DND-41 (cell line): ENCODE data around the gene TNIK.

Experiments
- EZH2 ChIP-seq: IDR thresholded peaks from 3 replicates; pipeline ENCODE4 v1.6.1; 2012; ENCODE audit warnings: borderline replicate concordance, low read depth, mild to moderate bottlenecking, moderate library complexity, low read length, inconsistent platforms; ENCODE audit not compliant: severe bottlenecking
- TF ChIP-seq, protein P1 (sequence below): IDR thresholded peaks from 2 replicates; pipeline ENCODE4 v1.5.1; 2012; ENCODE audit warnings: borderline replicate concordance, low read length, moderate library complexity, mild to moderate bottlenecking; ENCODE audit not compliant: poor library complexity, severe bottlenecking; ENCODE audit errors: extremely low read depth

DNA sequence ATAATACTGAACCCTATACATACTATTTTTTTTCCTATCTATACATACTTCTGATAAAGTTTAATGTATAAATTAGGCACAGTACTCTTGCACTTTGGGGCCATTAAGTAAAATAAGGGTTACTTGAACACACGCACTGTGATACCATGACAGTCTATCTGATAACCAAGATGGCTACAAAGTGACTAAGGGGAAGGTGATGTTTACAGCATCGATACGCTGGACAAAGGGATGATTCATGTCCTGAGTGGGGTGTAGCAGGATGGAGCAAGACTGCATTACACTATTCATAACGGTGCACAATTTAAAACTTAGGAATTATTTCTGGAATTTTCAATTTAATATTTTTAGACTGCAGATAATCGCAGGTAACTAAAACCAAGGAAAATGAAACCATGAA, 403.7 kb downstream of the TNIK start:
- TF ChIP-seq, protein P1, sequence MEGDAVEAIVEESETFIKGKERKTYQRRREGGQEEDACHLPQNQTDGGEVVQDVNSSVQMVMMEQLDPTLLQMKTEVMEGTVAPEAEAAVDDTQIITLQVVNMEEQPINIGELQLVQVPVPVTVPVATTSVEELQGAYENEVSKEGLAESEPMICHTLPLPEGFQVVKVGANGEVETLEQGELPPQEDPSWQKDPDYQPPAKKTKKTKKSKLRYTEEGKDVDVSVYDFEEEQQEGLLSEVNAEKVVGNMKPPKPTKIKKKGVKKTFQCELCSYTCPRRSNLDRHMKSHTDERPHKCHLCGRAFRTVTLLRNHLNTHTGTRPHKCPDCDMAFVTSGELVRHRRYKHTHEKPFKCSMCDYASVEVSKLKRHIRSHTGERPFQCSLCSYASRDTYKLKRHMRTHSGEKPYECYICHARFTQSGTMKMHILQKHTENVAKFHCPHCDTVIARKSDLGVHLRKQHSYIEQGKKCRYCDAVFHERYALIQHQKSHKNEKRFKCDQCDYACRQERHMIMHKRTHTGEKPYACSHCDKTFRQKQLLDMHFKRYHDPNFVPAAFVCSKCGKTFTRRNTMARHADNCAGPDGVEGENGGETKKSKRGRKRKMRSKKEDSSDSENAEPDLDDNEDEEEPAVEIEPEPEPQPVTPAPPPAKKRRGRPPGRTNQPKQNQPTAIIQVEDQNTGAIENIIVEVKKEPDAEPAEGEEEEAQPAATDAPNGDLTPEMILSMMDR, result no peak
- no peak for TF ChIP-seq EZH2
